IMR-90 (cell line): ENCODE data around the gene CLEC20A. TPM values are rescaled to one million over a fixed set of nuclear protein-coding genes. Genes with fewer than 3 reads are reported as not detected.
A peak's percentile ranks its signal among the peaks of the same experiment; 100 is the strongest.

Experiments used
- ATAC-seq: fragments of 200-7000 bp; cut with Tn5 transposase; 2 replicates; pipeline ENCODE4 v1.9.1; 2020; ENCODE audit warnings: low read depth, mild to moderate bottlenecking, moderate library complexity
- BruUV-seq: library from RNA; stranded (reverse); fragments of 400-500 nt; replicated peaks from 2 replicates; lab custom pipeline; 2021; lab: Mats Ljungman, UMichigan
- CTCF ChIA-PET: fragments of 300-600 bp; formaldehyde crosslinking; extraction: SDS; loops from one replicate; lab custom pipeline; 2021; ENCODE audit warnings: antibody characterized with exemption; lab: Yijun Ruan, JAX
- POLR2A ChIA-PET: fragments of 300-600 bp; sonication (Branson Sonifier 250); formaldehyde crosslinking; loops from one replicate; lab custom pipeline; 2022; ENCODE audit warnings: antibody characterized with exemption; ENCODE audit not compliant: unreplicated experiment; lab: Charles Lee
- DNase-seq: peaks from one replicate; pipeline ENCODE4 v3.0.0; 2013
- H2AFZ ChIP-seq: replicated peaks from 2 replicates; pipeline ENCODE3; 2013; ENCODE audit warnings: low read length, mild to moderate bottlenecking; ENCODE audit not compliant: poor library complexity
- H2AK5ac ChIP-seq: 2 replicates; pipeline ENCODE4 v1.6.1; 2013; ENCODE audit warnings: low read depth, low read length, inconsistent platforms
- H2AK9ac ChIP-seq: replicated peaks from 2 replicates; pipeline ENCODE3; 2013; ENCODE audit warnings: mild to moderate bottlenecking, low read depth, low read length, moderate library complexity; ENCODE audit not compliant: poor library complexity
- H2BK120ac ChIP-seq: 2 replicates; pipeline ENCODE4 v1.6.1; 2013; ENCODE audit warnings: low read depth, low read length, inconsistent platforms
- H2BK15ac ChIP-seq: 3 replicates; pipeline ENCODE4 v1.6.1; 2013; ENCODE audit warnings: low read depth, low read length, inconsistent platforms
- H2BK20ac ChIP-seq: 2 replicates; pipeline ENCODE4 v1.6.1; 2013; ENCODE audit warnings: low read depth, mild to moderate bottlenecking, inconsistent platforms, low read length, moderate library complexity
- H2BK5ac ChIP-seq: 2 replicates; pipeline ENCODE4 v1.6.1; 2013; ENCODE audit warnings: mild to moderate bottlenecking, low read depth, low read length, inconsistent platforms; ENCODE audit not compliant: poor library complexity, severe bottlenecking
- H3K14ac ChIP-seq: replicated peaks from 2 replicates; pipeline ENCODE4 v1.6.1; 2013; ENCODE audit warnings: low read depth, low read length, inconsistent platforms
- H3K18ac ChIP-seq: 2 replicates; pipeline ENCODE4 v1.6.1; 2013; ENCODE audit warnings: low read depth, low read length, control low read depth
- H3K23ac ChIP-seq: 2 replicates; pipeline ENCODE4 v1.6.1; 2013; ENCODE audit warnings: low read depth, low read length, inconsistent platforms
- H3K27ac ChIP-seq: 2 replicates; pipeline ENCODE4 v1.5.1; 2013; ENCODE audit warnings: mild to moderate bottlenecking, control low read depth, low read length; ENCODE audit not compliant: insufficient read depth
- H3K27me3 ChIP-seq: 2 replicates; pipeline ENCODE4 v1.6.1; 2013; ENCODE audit warnings: low read length; ENCODE audit not compliant: control insufficient read depth, insufficient read depth
- H3K36me3 ChIP-seq: 2 replicates; pipeline ENCODE4 v1.6.1; 2013; ENCODE audit warnings: low read length, mixed read lengths; ENCODE audit not compliant: control insufficient read depth, insufficient read depth
- H3K4ac ChIP-seq: 2 replicates; pipeline ENCODE4 v1.6.1; 2013; ENCODE audit warnings: low read depth, low read length, inconsistent platforms
- H3K4me1 ChIP-seq: 2 replicates; pipeline ENCODE4 v1.6.1; 2013; ENCODE audit warnings: low read length, mixed read lengths; ENCODE audit not compliant: control insufficient read depth, insufficient read depth
- H3K4me2 ChIP-seq: 2 replicates; pipeline ENCODE4 v1.6.1; 2013; ENCODE audit warnings: low read depth, mild to moderate bottlenecking, control low read depth, low read length, moderate library complexity
- H3K4me3 ChIP-seq: 2 replicates; pipeline ENCODE4 v1.5.1; 2013; ENCODE audit warnings: low read depth, mild to moderate bottlenecking, control low read depth, low read length, moderate library complexity; ENCODE audit not compliant: insufficient read depth
- H3K56ac ChIP-seq: 2 replicates; pipeline ENCODE4 v1.6.1; 2013; ENCODE audit warnings: low read length, inconsistent platforms; ENCODE audit not compliant: insufficient read depth; ENCODE audit errors: extremely low read depth
- H3K79me1 ChIP-seq, 2 experiments: 2 replicates each; pipeline ENCODE4 v1.6.1; 2013; ENCODE audit warnings: low read length in 2 of 2, inconsistent platforms in 1 of 2, low read depth in 1 of 2
- H3K9ac ChIP-seq: 2 replicates; pipeline ENCODE4 v1.6.1; 2013; ENCODE audit warnings: low read depth, low read length, control low read depth
- H3K9me1 ChIP-seq: 2 replicates; pipeline ENCODE4 v1.6.1; 2013; ENCODE audit warnings: low read length, inconsistent platforms; ENCODE audit not compliant: insufficient read depth
- H3K9me3 ChIP-seq: 2 replicates; pipeline ENCODE4 v1.6.1; 2013; ENCODE audit warnings: low read length; ENCODE audit not compliant: control insufficient read depth, insufficient read depth
- H4K20me1 ChIP-seq: 2 replicates; pipeline ENCODE4 v1.6.1; 2013; ENCODE audit warnings: low read length, inconsistent platforms; ENCODE audit not compliant: insufficient read depth
- H4K5ac ChIP-seq: 2 replicates; pipeline ENCODE4 v1.6.1; 2013; ENCODE audit warnings: mild to moderate bottlenecking, low read depth, low read length, control low read depth
- H4K8ac ChIP-seq, 2 experiments: 2 replicates each; pipeline ENCODE4 v1.6.1; 2013; ENCODE audit warnings: low read depth in 2 of 2, low read length in 2 of 2, control low read depth in 1 of 2, inconsistent platforms in 1 of 2
- H4K91ac ChIP-seq: 2 replicates; pipeline ENCODE4 v1.6.1; 2013; ENCODE audit warnings: low read depth, low read length, inconsistent platforms; ENCODE audit not compliant: insufficient read depth
- BHLHE40 ChIP-seq: fragments of 150-350 bp; IDR thresholded peaks from 2 replicates; pipeline ENCODE4 v1.6.1; 2016; ENCODE audit warnings: mild to moderate bottlenecking, low read depth, low read length
- CHD1 ChIP-seq: IDR thresholded peaks from 2 replicates; pipeline ENCODE4 v1.6.1; 2012; ENCODE audit warnings: low read depth, low read length, improper control_type of control experiment
- FOS ChIP-seq: fragments of 150-350 bp; IDR thresholded peaks from 2 replicates; pipeline ENCODE4 v1.6.1; 2016; ENCODE audit warnings: low read depth, low read length
- NFE2L2 ChIP-seq: fragments of 150-350 bp; IDR thresholded peaks from 2 replicates; pipeline ENCODE4 v1.6.1; 2016; ENCODE audit warnings: low read depth, mild to moderate bottlenecking, low read length
- RCOR1 ChIP-seq: IDR thresholded peaks from 2 replicates; pipeline ENCODE4 v1.6.1; 2012; ENCODE audit warnings: mild to moderate bottlenecking, low read length, improper control_type of control experiment; ENCODE audit not compliant: insufficient replicate concordance
- WGBS, 2 experiments: methylation state at CpG; one replicate each; pipeline versions ENCODE4 v1.1.5 to v1.1.7; 2013; ENCODE audit warnings: missing lambda C conversion rate in 2 of 2; ENCODE audit not compliant: insufficient read length in 1 of 2; ENCODE audit errors: extremely low coverage in 2 of 2; 5-methylcytosine and 5-hydroxymethylcytosine counted together
- dilution Hi-C: fragments of 300-500 bp; cut with HindIII; formaldehyde crosslinking; loops from one replicate; pipeline ENCODE4 v1.14.3; 2018; ENCODE audit warnings: low sequenced_read_pairs; ENCODE audit not compliant: unreplicated experiment
- in situ Hi-C: fragments of 300-500 bp; cut with MboI; formaldehyde crosslinking; loops from 3 replicates; pipeline ENCODE4 v1.14.3; 2019; ENCODE audit warnings: low sequenced_read_pairs, inconsistent platforms, mixed read lengths
- intact Hi-C: fragments of 100-400 bp; cut with micrococcal nuclease; formaldehyde crosslinking; loops from 2 replicates; pipeline ENCODE4 v1.10.0; 2022
- polyA plus RNA-seq, 3 experiments: library from polyadenylated mRNA; depleted of rRNA; stranded (reverse); fragments of >200 nt; gene quantifications; 2 replicates each; pipeline ENCODE4 v1.2.3, GENCODE V29; 2012; ENCODE audit warnings: low replicate concordance in 1 of 3
- total RNA-seq: library from RNA; depleted of rRNA; stranded (reverse); fragments of >200 nt; gene quantifications from 2 replicates; pipeline ENCODE4 v1.2.3, GENCODE V29; 2012
- TF ChIP-seq, protein P1 (sequence below): fragments of 150-350 bp; IDR thresholded peaks from 2 replicates; pipeline ENCODE4 v1.6.1; 2016; ENCODE audit warnings: low read depth, mild to moderate bottlenecking, low read length, moderate library complexity, borderline replicate concordance

The CLEC20A gene
- total and polyA plus RNA-seq, 2 of the 4 experiments (the other 2 are of a cell fraction): not detected

DNA sequence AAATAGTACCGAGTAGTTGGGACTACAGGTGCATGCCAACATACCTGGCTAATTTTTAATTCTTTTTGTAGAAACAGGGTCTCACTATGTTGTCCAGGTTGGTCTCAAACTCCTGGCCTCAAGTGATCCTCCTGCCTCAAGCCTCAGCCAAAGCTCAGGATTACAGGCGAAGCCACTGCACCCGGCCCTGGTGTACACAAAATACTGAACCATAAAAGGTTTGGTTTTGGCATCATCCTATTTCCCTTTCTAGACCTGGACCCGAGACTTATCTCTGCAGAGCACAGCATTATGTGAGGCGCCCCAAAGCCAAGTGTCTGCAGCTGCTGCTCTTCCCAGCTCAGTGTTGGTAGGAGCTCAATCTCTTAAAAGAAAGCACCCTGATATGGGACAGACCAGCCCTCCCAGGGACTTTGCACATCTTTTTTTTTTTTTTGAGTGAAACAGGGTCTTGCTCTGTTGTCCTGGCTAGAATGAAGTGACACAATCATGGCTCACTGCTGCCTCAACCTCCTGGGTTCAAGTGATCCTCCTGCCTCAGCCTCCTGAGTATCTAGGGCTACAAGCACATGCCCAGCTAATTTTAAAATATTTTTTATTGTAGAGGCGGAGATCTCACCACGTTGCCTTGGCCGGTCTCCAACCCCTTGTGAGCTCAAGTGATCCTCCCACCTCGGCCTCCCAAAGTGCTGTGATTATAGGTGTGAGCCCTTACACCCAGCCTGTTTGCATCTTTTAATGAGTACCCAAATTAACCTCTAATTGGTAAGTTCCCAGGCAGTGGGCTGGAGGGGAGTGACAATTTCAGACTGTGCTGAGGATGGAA is 36.6 kb upstream of the CLEC20A start:
- dilution Hi-C loops: no loop called here

More for the DNA sequence above, 36.6 kb upstream of the CLEC20A start:
- intact Hi-C loops (loop anchor here (5.0 kb wide), 3 partner anchors 221 to 834 kb away; partner anchors contain the start of genes AXDND1 and SOAT1), in situ Hi-C loops (loop anchor here (5.0 to 10.0 kb wide), 2 partner anchors 474 to 831 kb away; partner anchors contain the start of gene AXDND1)
- Histone ChIP-seq H4K91ac (no peak overlapping the region), H3K36me3 (no peaks in the 10 kb centered on the region), H2AK9ac (no peak overlapping the region), H3K79me1 (0 out of 4 replicates have a peak, but pooled peaks cover 0 to 3% of the 10 kb centered on the region in 2 experiments), H2BK20ac (no peak overlapping the region), H3K18ac (no peak overlapping the region), H4K8ac (no peak overlapping the region), H3K56ac (no peak overlapping the region), H2BK15ac (no peak overlapping the region), H3K9me1 (peaks cover 24% of the 10 kb centered on the region), H3K4me3 (no peak overlapping the region), H3K4me1 (peaks cover 28% of the 10 kb centered on the region), H3K27me3 (no peaks in the 10 kb centered on the region), H4K20me1 (peaks cover 4% of the 10 kb centered on the region; the same call in 1 of the 2 replicates), H3K9ac (no peak overlapping the region), H3K27ac (no peak overlapping the region), H3K14ac (no peak overlapping the region), H2AK5ac (0 out of 2 replicates have a peak overlapping the region, but pooled peaks have one; percentile 18), H3K9me3 (no peaks in the 10 kb centered on the region), H3K23ac (no peak overlapping the region), H3K4me2 (no peak overlapping the region), H4K5ac (no peak overlapping the region), H3K4ac (no peak overlapping the region), H2BK120ac (no peak overlapping the region), H2BK5ac (no peak overlapping the region), H2AFZ (no peak overlapping the region)
- TF ChIP-seq, protein P1, sequence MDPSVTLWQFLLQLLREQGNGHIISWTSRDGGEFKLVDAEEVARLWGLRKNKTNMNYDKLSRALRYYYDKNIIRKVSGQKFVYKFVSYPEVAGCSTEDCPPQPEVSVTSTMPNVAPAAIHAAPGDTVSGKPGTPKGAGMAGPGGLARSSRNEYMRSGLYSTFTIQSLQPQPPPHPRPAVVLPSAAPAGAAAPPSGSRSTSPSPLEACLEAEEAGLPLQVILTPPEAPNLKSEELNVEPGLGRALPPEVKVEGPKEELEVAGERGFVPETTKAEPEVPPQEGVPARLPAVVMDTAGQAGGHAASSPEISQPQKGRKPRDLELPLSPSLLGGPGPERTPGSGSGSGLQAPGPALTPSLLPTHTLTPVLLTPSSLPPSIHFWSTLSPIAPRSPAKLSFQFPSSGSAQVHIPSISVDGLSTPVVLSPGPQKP: no peak
- TF ChIP-seq FOS (no peak), CHD1 (no peak), RCOR1 (no peak), NFE2L2 (no peak), BHLHE40 (no peak)
- POLR2A ChIA-PET: no interaction called here
- CTCF ChIA-PET: interaction anchor here (0.6 to 2.0 kb wide), 5 partner anchors 9 to 622 kb away, joined by 3 to 16 read pairs (median 4); no protein-coding TSS in a partner anchor
- no peak for ATAC-seq
- WGBS, 2 experiments: 100% methylated on average over 2 of the region's 9 CpGs; no CpG with 5 or more reads in 1 of the 2 experiments
- no TSS peak for BruUV-seq
- DNase-seq: no peak
